Measurements from ENCODE around the gene ELL3. TPM values are rescaled to one million over a fixed set of nuclear protein-coding genes. Genes with fewer than 3 reads are reported as not detected.
"Not testable (repeated sequence)": the region's sequence is repeated elsewhere in the genome, so short reads cannot be mapped to it uniquely, and the experiment has no call there.

The ELL3 gene, protein sequence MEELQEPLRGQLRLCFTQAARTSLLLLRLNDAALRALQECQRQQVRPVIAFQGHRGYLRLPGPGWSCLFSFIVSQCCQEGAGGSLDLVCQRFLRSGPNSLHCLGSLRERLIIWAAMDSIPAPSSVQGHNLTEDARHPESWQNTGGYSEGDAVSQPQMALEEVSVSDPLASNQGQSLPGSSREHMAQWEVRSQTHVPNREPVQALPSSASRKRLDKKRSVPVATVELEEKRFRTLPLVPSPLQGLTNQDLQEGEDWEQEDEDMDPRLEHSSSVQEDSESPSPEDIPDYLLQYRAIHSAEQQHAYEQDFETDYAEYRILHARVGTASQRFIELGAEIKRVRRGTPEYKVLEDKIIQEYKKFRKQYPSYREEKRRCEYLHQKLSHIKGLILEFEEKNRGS
- total RNA-seq, result 5.9 and 11.6 TPM in 2 replicates

DNA sequence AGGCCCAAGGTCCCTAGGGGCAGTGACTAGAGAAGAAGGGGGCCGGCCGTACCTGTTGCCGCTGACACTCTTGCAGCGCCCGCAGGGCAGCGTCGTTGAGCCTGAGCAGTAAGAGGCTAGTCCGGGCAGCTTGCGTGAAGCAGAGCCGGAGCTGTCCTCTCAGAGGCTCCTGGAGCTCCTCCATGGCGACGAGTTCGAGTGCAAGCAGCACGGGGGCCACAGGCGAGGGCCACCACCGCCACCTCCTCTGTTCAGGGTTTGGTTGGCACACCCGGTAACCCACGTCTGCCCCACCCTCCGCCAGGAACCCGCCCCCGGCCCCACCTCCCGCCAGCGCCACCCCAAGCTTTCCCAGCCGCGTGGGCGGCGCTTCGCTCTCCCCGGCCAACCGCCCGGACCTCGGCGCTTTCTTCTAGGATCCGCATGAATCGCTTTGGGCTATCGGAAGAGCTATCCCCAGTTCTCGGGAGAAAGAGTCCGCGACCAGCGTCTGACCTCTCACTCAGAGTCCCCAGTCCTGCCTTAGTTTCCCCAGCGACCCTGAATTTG is at the start of gene ELL3:
Gene ELL3 (minus strand): TSS at position 249 of the 549 bp plus-strand sequence. CDS start 65 bp downstream, at position 184.
- DNase-seq (ENCODE audit: low read depth), result peak; percentile 57

DNA sequence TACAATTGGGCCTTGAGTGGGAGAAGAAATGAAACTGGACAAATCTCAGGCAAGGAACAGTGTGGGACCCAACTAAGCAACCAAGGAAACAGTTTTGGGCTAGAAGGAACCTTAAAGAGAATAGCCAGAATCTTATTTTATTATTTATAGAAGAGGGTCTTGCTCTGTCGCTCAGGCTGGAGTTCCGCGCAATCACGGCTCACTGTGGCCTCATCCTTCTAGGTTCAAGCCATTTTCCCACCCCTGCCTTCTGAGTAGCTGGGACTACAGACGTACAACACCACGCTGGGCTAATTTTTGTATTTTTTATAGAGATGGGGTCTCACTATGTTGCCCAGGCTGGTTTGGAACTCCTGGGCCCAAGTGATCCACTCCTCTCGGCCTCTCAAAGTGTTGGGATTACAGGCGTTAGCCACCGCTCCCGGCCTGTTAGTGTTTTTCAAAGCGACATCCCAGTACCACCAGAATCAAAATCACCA is 49.3 kb upstream of the ELL3 start:
- DNase-seq (ENCODE audit: low read depth), result no peak

DNA sequence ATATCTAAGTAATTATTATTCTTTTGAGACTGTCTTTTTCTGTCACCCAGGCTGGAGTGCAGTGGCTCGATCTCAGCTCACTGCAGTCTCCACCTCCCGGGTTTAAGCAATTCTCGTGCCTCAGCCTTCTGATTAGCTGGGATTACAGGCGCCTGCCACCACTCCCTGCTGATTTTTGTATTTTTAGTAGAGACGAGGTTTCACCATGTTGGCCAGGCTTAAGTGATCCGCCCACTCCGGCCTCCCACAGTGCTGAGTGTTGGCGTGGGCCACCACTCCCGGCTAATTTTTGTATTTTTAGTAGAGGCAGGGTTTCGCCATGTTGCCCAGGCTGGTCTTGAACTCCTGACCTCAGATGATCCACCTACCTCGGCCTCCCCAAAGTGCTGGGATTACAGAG is 48.5 kb upstream of the ELL3 start:
- not testable (repeated sequence) for DNase-seq (ENCODE audit: low read depth)

DNA sequence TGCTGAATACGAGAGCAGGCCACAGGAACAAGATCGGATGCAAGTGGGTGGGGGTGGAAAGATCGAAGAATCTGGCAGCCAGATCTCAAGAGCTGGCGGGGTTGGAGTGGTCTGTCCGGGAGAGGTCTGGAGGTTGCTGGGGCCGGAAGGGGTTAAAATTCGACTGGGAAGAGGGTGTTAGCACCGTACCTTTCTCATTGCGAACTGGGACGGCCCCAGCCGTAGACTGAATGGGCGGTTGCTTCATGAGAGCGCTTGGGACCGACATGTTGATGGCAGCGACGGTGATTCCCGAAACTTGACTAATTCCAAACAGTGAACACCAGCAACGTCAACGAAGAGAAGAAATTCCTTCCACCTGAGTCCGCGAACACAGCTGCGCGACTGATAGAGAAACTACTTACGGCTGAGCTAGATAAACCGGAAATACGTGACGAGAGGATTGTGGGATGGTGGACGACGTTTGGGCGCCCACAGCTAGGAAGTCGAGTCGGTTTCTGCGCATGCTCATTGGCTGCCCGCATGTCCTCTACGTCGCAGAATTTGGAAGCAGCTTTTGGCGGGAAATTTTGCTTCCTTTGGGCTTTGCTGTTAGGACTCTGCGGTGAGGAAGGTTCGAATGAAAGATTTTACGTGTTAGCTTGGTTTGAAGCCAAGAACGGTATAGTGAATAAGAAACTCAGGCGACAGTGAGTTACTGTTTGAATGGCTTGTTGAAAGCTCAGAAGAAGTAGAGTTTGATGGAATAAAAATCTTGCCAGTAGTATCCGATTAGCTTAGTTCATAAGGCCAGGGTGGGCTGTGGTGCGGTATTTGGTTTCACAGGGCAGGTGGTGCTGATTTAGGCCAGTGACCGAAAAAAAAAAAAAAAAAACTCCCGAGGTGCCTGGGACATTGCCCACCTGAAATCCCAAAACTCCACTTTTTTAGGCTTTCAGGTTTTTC is 47.8 kb upstream of the ELL3 start, which contains the start of gene MFAP1:
Gene MFAP1 (minus strand): TSS at position 389 of the 945 bp plus-strand sequence. CDS start 121 bp downstream, at position 268.
- DNase-seq (ENCODE audit: low read depth), result peak; percentile 97

DNA sequence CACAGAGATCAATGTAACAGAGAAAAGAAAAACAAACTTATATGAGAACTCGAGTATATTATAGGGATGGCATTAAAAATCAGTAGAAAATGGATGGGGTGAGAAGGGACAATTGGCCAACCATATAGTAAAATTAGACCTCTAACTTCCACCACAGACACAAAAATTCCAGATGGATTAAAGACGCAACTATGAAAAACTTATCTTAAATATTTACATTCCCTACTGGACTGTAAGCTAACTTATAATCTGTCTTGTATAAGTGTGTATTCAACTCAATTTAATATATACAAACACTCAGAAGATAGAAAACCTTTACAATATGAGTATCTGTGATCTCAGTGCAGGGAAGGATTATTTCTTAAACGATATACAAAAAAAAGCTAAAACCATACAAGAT is 44.7 kb upstream of the ELL3 start:
- DNase-seq (ENCODE audit: low read depth), result no peak

DNA sequence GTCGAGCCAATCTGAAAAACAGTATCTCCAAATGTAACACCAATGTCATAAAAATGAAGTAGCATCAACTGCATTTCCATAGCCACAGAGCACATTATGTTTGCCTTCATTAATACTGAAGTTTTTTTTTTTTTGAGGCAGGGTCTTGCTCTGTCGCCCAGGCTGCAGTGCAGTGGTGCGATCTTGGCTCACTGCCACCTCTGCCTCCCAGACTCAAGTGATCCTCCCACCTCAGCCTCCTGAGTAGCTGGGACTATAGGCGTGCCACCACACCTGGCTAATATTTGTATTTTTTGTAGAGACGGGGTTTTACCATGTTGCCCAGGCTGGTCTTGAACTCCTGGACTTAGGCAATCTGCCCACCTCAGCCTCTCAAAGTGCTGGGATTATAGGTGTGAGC is 38.3 kb upstream of the ELL3 start:
- DNase-seq (ENCODE audit: low read depth), result not testable (repeated sequence)

DNA sequence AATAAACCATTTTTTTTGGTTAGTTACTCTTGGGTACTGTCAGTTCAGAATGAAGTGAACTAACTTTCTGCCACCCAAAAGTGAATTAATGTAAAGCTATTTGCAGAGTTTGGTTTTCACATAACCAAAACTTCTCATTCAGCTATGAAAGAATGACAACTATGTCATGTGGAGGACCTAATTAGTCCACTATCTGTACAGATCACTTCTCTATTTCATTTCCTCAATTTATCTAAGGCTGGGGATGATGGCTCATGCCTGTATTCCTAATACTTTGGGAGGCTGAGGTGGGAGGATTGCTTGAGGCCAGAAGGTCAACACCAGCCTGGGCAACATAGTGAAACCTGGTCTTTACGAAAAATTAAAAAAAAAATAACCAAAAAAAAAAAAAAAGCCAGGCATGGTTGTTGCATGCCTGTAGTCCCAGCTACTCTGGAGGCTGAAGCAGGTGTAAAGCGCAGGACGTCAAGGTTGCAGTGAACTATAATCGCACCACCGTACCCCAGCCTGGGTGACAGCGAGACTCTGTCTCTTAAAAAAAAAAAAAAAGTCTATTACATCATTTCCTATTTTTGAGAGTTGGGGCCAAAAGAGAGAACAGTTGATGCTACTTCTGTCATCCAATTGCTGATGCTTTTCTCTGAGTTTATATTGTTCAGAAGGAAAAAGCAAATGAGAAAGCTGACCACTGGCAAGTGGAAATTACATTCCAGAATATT is 32.4 kb upstream of the ELL3 start:
- DNase-seq (ENCODE audit: low read depth), result no peak

DNA sequence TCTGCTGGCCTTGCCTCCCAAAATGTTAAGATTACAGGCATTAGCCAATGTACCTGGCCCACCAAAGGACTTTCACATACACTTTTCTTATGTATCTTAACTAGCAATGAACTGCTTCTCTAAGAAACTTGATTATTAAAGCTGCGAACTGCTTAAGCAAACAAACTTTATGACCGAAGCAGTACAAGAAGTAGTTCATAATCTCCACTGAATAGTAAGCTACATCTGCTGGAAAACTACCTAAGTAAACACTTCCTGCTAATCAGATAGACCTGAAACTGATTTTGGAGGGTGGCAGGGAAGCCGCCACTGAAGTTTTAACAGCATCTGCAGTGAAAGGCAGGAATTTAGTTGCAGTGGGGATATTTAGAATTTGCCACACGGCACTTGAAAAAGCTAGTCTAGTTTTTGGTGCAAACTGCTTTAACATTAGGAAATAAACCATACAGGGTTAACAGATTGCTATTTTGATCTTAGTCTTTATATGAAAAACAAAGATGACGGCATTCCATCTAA is 31.7 kb upstream of the ELL3 start:
- no peak for DNase-seq (ENCODE audit: low read depth)

DNA sequence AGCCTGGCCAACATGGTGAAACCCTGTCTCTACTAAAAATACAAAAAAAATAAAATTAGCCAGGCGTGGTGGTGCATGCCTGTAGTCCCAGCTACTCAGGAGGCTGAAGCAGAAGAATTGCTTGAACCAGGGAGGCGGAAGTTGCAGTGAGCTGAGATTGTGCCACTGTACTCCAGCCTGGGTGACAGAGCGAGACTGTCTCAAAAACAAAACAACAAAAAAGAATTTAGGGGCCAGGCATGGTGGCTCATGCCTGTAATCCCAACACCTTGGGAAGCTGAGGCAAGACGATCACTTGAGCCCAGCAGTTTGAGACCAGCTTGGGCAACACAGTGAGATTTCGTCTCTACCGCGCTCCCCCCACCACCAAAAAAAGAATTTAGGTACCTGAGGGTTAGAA is 25.9 kb upstream of the ELL3 start:
- DNase-seq (ENCODE audit: low read depth), result not testable (repeated sequence)

DNA sequence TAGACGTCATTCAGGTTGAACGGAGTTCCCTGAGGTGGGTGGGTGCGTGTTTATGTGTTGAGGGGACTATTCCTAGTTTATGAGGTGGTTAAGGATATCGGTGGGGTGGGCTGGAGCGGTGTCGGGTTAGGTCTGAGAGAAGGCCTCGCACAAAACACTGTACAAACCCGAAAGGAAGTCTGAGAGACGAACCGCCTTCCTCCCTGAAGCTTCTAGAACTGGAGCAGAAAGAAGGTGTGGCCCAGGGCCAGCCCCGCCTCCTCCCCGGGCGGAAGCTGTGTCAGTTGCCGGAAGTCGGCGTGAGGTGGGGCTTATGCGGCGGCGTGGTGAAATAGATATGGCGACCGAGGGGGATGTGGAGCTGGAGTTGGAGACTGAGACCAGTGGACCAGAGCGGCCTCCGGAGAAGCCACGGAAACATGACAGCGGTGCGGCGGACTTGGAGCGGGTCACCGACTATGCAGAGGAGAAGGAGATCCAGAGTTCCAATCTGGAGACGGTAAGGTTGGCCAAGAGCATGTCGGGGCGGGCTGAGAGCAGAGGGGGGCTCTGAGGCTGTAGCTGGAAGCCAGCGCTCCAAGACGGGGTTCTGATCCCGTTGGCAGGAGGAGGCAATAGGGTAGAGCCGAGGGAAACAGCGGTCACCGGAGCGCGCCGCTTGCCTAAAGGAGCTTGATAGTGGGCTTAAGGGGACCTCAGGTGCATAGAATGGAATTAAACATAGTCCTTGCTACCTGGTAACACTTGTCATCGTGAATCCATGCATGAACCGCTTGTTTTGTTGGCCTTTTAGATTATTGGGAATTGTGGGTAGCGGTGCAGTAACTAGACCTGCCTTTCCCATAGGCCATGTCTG is 23.7 kb upstream of the ELL3 start, which contains the start of gene HYPK:
Gene HYPK (plus strand): TSS at position 314 of the 856 bp plus-strand sequence. CDS start 24 bp downstream, at position 338.
- DNase-seq (ENCODE audit: low read depth), result peak; percentile 79

DNA sequence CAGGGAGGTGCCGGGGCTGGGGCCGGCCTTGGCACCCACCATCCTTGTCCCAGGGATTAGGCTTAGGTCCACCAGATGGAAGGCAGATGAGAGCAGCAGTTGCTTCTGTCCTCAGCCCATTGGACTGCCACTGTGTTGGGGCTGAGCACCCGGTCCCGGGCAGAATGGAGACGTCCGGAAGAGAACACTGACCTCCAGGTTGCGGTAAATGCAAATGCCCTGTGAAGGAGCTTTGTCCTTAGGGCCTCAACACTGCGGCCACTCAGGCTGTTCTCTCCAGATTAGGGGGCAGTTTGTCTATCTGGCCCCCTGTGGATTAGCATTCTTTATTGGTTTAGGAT is 23.1 kb upstream of the ELL3 start, which contains the start of gene SERINC4:
Gene SERINC4 (minus strand): TSS at position 276 of the 341 bp plus-strand sequence. CDS start 234 bp downstream, at position 42.
- DNase-seq (ENCODE audit: low read depth), result no peak

DNA sequence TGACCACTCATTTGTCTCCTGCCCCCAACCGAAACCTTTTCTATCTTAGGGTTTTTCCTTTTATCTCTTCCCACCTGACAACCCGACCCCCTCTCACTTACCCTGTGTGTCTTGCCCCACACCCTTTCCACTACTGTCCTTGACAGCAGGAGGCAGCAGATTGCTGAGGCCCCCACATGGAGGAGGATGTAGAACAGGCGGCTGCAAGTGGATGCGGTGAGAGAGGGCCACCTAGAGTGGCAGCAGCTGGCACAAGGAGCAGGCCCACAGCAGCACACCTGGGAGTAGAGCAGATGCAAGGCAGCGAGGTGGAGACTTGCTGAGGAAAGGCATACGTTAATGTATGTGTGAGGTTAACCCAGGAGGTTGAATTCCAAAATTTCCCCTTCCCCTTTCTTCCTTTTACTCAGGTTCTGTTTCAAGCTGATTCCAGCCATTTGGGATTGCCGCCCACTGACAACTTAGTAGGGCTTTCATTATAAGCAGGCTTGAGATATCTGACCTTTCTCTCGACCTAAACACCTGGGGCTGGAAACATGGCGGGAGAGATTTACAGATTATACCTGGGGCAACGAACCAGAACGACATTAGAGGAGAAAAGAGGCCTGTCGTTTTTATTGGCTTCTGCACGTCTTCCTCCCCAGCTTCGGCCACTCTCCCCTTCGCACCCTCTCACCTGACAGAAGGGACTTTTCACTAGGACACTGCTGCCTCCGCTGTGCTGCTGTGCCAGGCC is 22.6 kb upstream of the ELL3 start:
- no peak for DNase-seq (ENCODE audit: low read depth)

DNA sequence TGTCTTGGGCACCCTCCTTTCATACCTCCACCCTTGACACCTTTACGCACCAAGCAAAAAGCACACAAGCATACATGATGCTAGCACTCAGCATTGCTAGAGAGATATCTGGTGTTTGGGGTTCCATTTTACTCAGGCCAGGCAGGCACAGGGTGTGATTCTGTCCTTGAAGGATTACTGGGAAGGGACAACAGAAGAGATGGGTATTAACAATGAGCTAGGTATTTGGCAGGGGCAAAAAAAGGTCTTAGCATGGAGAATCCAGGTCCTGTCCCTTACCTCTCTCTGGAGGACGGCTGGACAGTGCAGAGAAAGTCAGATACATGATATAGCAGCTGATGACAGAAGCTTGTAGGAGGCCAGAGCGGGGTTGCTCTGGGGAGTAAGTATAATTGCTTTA is 19.8 kb upstream of the ELL3 start:
- DNase-seq (ENCODE audit: low read depth), result no peak

DNA sequence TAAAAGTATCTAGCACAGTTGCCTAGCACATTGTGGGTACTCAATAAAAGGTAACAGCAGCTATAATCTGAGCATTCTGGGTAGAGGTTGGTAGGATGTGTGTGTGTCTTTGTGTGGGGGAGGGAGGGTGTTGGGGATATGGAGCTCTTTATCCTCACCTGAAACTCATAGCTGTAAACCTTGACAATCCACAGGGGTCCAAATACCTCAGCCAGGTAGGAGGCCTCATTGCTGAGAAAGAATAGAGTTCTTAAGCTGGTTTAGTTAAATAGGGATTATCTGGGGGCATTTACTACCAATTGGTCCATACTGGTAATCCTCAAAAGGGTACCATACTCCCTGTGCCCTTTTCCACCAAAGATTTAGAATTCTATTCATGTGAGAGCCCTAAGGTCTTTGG is 19.2 kb upstream of the ELL3 start:
- DNase-seq (ENCODE audit: low read depth), result no peak

DNA sequence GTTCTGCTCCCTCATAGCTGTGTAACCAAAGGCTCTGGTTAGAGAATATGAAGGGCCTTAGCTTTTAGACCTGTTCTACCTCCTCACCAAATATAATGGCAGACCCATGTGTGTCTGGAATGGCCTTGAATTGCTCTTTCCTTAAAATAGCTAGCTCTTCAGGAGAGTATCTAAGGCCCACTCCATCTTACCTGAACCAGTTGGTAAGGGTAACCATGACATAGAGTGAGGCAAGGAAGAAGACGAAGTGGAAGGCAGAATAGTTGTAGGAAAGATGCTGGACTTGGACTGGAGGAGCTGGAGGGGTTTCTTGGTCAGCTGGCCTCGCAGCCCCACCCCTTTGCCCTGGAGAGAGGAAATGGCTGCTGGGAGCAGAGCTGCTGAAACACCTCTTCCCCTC is 18.4 kb upstream of the ELL3 start:
- DNase-seq (ENCODE audit: low read depth), result no peak

DNA sequence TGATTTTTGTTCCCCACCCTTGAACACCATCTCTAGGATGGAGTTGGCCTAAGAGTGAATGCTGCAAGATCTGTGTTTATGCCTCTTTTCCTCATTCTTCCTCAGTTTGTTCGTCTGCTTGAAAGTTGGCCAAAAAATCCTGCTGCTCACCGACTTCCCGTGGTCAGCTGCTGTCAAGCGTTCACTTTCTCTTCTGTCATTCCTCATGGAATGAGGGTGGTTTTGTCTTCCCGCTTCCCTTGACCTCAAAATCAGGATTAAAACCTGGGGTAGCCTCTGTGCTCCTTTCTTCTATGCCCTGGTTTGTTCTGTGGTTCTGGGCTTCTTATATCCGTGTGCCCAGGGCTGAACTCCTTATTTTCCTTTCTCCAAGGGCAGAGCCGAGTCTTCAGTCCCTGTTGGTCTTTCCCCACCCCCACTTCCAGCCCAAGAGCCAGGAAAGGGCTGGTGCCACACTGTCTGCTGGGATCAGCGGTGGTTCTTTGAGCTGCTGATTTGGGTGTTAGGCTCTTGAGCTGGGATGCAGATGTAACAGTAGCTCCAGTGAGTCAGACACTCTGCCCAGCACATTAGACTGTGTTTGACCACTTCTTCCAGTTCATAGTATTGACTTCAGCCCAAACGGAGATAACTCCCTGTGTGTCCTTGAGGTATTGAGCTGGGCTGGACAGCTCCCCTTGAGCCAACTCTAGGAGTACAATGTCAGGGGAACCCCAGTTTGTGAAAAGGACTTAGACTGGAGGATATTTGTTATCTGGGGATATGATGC is 17.7 kb upstream of the ELL3 start:
- DNase-seq (ENCODE audit: low read depth), result no peak

DNA sequence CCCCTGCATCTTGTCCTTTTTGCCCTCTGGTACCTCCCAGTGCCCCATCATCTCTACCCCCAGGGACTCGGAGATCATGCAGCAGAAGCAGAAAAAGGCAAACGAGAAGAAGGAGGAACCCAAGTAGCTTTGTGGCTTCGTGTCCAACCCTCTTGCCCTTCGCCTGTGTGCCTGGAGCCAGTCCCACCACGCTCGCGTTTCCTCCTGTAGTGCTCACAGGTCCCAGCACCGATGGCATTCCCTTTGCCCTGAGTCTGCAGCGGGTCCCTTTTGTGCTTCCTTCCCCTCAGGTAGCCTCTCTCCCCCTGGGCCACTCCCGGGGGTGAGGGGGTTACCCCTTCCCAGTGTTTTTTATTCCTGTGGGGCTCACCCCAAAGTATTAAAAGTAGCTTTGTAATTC is 16.9 kb upstream of the ELL3 start:
- DNase-seq (ENCODE audit: low read depth), result no peak

DNA sequence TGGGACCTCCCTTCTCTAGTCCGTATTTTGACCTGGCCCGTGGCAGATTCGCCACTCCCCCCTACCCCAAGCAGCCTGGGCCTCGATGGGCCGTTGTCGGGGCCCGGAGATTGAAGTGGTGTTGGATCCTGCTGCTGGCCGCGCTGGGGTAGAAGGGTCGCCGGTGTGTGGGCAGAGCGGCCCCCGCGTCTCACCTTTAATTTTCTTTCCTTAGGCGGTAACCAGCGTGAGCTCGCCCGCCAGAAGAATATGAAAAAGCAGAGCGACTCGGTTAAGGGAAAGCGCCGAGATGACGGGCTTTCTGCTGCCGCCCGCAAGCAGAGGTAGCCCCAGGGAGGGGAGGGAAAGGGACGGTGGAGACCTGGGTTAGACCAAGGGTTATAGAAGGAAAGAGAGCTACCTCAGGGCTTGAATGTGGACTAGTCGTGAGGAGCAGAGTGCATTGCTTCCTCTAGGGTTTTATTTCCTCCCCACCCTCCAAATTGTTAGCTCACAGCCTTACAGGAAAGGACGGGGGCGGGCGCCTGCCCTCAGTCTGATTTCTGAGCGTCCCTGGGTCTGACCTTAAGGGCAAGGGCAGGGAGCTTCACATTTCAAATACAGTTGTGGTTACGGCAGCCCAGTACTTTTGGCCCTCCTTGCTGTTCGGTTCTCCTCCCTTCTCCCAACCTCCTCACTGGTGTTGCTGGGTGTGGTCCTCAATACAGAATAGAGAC is 16.2 kb upstream of the ELL3 start:
- DNase-seq (ENCODE audit: low read depth), result peak; percentile 22
